ENCODE measurements around the gene IBSP. TPM values are rescaled to one million over a fixed set of nuclear protein-coding genes. Genes with fewer than 3 reads are reported as not detected.

Gene IBSP
- total RNA-seq, 1 donor from 2014 or later, result not detected

DNA sequence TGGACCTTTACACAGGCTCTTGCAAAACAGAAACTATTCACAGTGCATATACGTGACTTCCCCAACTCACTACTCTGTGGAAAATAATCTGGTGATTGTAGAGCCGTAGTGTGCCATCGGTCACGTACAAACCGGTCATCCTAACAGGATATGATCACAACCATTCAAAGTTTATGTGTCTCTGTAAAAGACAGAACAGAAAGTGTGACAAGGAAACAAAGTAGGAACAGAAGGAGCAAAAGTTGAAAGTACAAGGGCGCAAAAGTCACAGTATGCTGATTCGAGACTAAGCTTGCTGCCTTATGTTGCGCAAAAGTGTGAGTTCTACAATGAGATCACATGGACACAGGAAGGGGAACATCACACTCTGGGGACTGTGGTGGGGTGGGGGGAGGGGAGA lies 52.0 kb downstream of the IBSP start:
- Histone ChIP-seq H3K4me1 (peaks cover 8% of the 10 kb centered on the region), H3K36me3 (no peaks in the 10 kb centered on the region), H3K27ac (no peak overlapping the region), H3K4me3 (no peak overlapping the region), H3K27me3 (no peaks in the 10 kb centered on the region), H3K9me3 (no peaks in the 10 kb centered on the region)
- intact Hi-C loops (cut with DNase I), result no loop called here
- TF ChIP-seq CTCF (IDR thresholded peaks at IDR 0.05) (no peak), POLR2A (IDR thresholded peaks at IDR 0.05) (no peak), POLR2AphosphoS5 (IDR thresholded peaks at IDR 0.05; ENCODE audit: insufficient read depth in 1 of 2, low read depth in 1 of 2) (no peak)
- no peak for DNase-seq (ENCODE audit: extremely low spot score in 2 of 2)

DNA sequence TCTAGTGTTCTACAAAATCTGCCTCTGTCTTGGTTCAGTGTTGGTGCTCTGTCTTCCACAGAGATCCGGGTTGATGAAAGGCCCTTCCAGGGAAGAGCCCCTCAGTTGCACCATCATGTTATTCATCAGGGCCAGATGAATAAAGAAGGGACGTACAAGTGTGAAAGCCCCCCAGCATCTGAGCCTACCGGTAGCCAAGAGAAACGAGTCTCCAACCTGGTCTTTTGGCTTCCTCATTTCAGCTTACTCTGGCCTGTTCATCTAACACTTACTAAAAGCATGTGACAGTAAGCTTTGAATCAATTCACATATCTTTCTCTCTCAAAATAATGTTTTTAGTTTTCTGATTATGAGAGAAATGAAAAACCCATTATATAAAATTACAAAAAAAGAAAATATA lies 52.6 kb downstream of the IBSP start:
- DNase-seq (ENCODE audit: extremely low spot score in 2 of 2), result no peak
- no peak overlapping the region for H3K4me3 ChIP-seq
- H3K9me3 ChIP-seq, result no peaks in the 10 kb centered on the region
- H3K36me3 ChIP-seq, result no peaks in the 10 kb centered on the region
- peaks cover 8% of the 10 kb centered on the region for H3K4me1 ChIP-seq
- intact Hi-C loops (cut with DNase I), result no loop called here
- H3K27me3 ChIP-seq, result no peaks in the 10 kb centered on the region
- no peak overlapping the region for H3K27ac ChIP-seq
- TF ChIP-seq CTCF (IDR thresholded peaks at IDR 0.05), result no peak
- TF ChIP-seq POLR2AphosphoS5 (IDR thresholded peaks at IDR 0.05; ENCODE audit: insufficient read depth in 1 of 2, low read depth in 1 of 2), result no peak

- intact Hi-C loops (cut with DNase I), result no loop called here
Observed at GRCh38 chr4:87853108-87853507, 53.8 kb downstream of the IBSP start.

DNA sequence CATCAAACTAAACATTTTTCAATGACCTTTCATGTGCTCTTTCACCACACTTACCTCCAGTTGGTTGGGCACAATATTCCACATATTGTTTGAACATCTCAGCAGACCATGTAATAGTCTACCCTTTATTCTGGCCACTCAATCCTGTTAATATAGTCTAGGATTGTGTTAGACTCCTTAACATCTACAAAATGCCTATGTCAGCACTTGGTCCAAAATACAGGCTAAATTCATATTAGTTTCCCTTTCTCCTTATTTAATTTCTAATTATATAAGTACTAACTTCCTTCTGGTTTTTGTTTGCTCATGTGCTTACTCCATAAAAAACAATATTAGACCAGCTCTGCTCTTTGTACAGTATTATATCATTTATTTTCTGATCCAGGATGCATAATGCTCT lies 54.5 kb downstream of the IBSP start:
- DNase-seq (ENCODE audit: extremely low spot score in 2 of 2), result no peak
- H3K4me3 ChIP-seq, result no peak overlapping the region
- TF ChIP-seq POLR2AphosphoS5 (IDR thresholded peaks at IDR 0.05; ENCODE audit: insufficient read depth in 1 of 2, low read depth in 1 of 2) (no peak), POLR2A (IDR thresholded peaks at IDR 0.05) (no peak), CTCF (IDR thresholded peaks at IDR 0.05) (no peak)
- peaks cover 8% of the 10 kb centered on the region for H3K4me1 ChIP-seq
- no peaks in the 10 kb centered on the region for H3K9me3 ChIP-seq
- H3K27ac ChIP-seq, result no peak overlapping the region
- no peaks in the 10 kb centered on the region for H3K36me3 ChIP-seq
- intact Hi-C loops (cut with DNase I), result no loop called here
- no peaks in the 10 kb centered on the region for H3K27me3 ChIP-seq

More at GRCh38 chr4:87853108-87853507, 53.8 kb downstream of the IBSP start:
- no peak overlapping the region for H3K4me3 ChIP-seq
- TF ChIP-seq CTCF (IDR thresholded peaks at IDR 0.05), result peak in 2 of 3 experiments; percentile 19 to 45
- TF ChIP-seq POLR2A (IDR thresholded peaks at IDR 0.05), result no peak
- no peaks in the 10 kb centered on the region for H3K36me3 ChIP-seq
- H3K27ac ChIP-seq, result no peak overlapping the region
- H3K27me3 ChIP-seq, result no peaks in the 10 kb centered on the region
- H3K4me1 ChIP-seq, result peaks cover 8% of the 10 kb centered on the region
- H3K9me3 ChIP-seq, result no peaks in the 10 kb centered on the region
- DNase-seq (ENCODE audit: extremely low spot score in 2 of 2), result no peak

- H3K27me3 ChIP-seq, result no peaks in the 10 kb centered on the region
- DNase-seq (ENCODE audit: extremely low spot score in 2 of 2), result no peak
- H3K27ac ChIP-seq, result no peak overlapping the region
- TF ChIP-seq POLR2AphosphoS5 (IDR thresholded peaks at IDR 0.05; ENCODE audit: insufficient read depth in 1 of 2, low read depth in 1 of 2), result no peak
- TF ChIP-seq POLR2A (IDR thresholded peaks at IDR 0.05), result no peak
- no peak for TF ChIP-seq CTCF (IDR thresholded peaks at IDR 0.05)
- H3K4me3 ChIP-seq, result no peak overlapping the region
- H3K4me1 ChIP-seq, result peaks cover 8% of the 10 kb centered on the region
- intact Hi-C loops (cut with DNase I), result loop anchor here (5.0 kb wide), 1 partner anchor 357 kb away; no protein-coding TSS in a partner anchor
- H3K36me3 ChIP-seq, result no peaks in the 10 kb centered on the region
- no peaks in the 10 kb centered on the region for H3K9me3 ChIP-seq
Observed at GRCh38 chr4:87855559-87855958, 56.2 kb downstream of the IBSP start.

All from vagina (tissue), 2 donors.